Measurements from ENCODE around the gene TTC23.

TTC23 gene

GRCh38 chr15:99143655-99144610 lies 105.4 kb downstream of the TTC23 start:
- no peak overlapping the region for H3K4me3 ChIP-seq (ENCODE audit: low read depth, low read length)
- no peak for DNase-seq (ENCODE audit: low read depth)
- TF ChIP-seq CTCF (IDR thresholded peaks at IDR 0.05; ENCODE audit: low read depth, low read length, missing control alignments) = no peak

GRCh38 chr15:99143242-99143641 lies 106.1 kb downstream of the TTC23 start:
- no peak for DNase-seq (ENCODE audit: low read depth)
- TF ChIP-seq CTCF (IDR thresholded peaks at IDR 0.05; ENCODE audit: low read depth, low read length, missing control alignments) = no peak
- H3K4me3 ChIP-seq (ENCODE audit: low read depth, low read length) = no peak overlapping the region

- DNase-seq (ENCODE audit: low read depth) = no peak
- H3K4me3 ChIP-seq (ENCODE audit: low read depth, low read length) = no peak overlapping the region
- TF ChIP-seq CTCF (IDR thresholded peaks at IDR 0.05; ENCODE audit: low read depth, low read length, missing control alignments) = no peak
These were observed 106.8 kb downstream of the TTC23 start for GRCh38 chr15:99142562-99142961.

GRCh38 chr15:99141943-99142342 lies 107.4 kb downstream of the TTC23 start:
- no peak for TF ChIP-seq CTCF (IDR thresholded peaks at IDR 0.05; ENCODE audit: low read depth, low read length, missing control alignments)
- H3K4me3 ChIP-seq (ENCODE audit: low read depth, low read length) = no peak overlapping the region
- DNase-seq (ENCODE audit: low read depth) = no peak

- DNase-seq (ENCODE audit: low read depth) = no peak
- H3K4me3 ChIP-seq (ENCODE audit: low read depth, low read length) = no peak overlapping the region
- no peak for TF ChIP-seq CTCF (IDR thresholded peaks at IDR 0.05; ENCODE audit: low read depth, low read length, missing control alignments)
These were observed 108.8 kb downstream of the TTC23 start for GRCh38 chr15:99140590-99140989.

GRCh38 chr15:99139276-99139675 lies 110.1 kb downstream of the TTC23 start:
- H3K4me3 ChIP-seq (ENCODE audit: low read depth, low read length) = no peak overlapping the region
- no peak for DNase-seq (ENCODE audit: low read depth)
- TF ChIP-seq CTCF (IDR thresholded peaks at IDR 0.05; ENCODE audit: low read depth, low read length, missing control alignments) = no peak
